GM12891 (cell line): ENCODE data around the gene CALM3.

ENCODE experiments used
- PAX5 ChIP-seq: IDR thresholded peaks from 2 replicates; pipeline ENCODE4 v1.6.1; 2011; ENCODE audit warnings: low read length, moderate library complexity, mild to moderate bottlenecking; ENCODE audit not compliant: insufficient read depth, severe bottlenecking
- POLR2A ChIP-seq: IDR thresholded peaks from 2 replicates; pipeline ENCODE4 v1.6.1; 2011; ENCODE audit warnings: low read depth, low read length, control low read depth

- TF ChIP-seq PAX5 = no peak
- no peak for TF ChIP-seq POLR2A
Measured at GRCh38 chr19:46552891-46553290, 48.2 kb upstream of the CALM3 start.
